ENCODE measurements around the gene DAAM2. TPM values are rescaled to one million over a fixed set of nuclear protein-coding genes. Genes with fewer than 3 reads are reported as not detected.

DAAM2 gene
- total RNA-seq, 4 donors from 2014 or later = 11.0 to 43.3 (median 26.4) TPM

DNA sequence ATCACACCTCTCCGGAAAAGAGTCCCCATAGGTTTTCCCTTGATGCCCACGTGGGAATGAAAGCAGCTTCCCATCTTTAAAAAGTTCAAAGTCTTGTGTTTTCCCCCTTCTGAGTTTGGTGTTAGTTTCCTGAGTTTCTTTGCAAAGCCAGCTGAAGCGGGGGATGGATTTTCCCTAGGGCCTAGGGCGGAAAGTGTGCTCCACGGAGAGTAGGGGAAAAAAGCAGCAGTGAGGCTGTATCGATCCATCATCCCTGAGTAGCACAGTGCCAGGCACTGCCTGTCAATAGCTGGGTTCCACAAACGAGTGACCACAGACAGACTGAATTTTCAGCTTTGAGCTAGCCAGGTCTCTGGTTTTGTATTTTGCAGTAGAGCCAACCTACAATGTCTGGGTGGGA lies 1.3 kb downstream of the DAAM2 start:
- no peak for TF ChIP-seq POLR2A (IDR thresholded peaks at IDR 0.05)
- TF ChIP-seq, protein P1, sequence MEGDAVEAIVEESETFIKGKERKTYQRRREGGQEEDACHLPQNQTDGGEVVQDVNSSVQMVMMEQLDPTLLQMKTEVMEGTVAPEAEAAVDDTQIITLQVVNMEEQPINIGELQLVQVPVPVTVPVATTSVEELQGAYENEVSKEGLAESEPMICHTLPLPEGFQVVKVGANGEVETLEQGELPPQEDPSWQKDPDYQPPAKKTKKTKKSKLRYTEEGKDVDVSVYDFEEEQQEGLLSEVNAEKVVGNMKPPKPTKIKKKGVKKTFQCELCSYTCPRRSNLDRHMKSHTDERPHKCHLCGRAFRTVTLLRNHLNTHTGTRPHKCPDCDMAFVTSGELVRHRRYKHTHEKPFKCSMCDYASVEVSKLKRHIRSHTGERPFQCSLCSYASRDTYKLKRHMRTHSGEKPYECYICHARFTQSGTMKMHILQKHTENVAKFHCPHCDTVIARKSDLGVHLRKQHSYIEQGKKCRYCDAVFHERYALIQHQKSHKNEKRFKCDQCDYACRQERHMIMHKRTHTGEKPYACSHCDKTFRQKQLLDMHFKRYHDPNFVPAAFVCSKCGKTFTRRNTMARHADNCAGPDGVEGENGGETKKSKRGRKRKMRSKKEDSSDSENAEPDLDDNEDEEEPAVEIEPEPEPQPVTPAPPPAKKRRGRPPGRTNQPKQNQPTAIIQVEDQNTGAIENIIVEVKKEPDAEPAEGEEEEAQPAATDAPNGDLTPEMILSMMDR (IDR thresholded peaks at IDR 0.05) = no peak
- no peak for DNase-seq
- H3K27me3 ChIP-seq = no peaks in the 10 kb centered on the region
- H3K36me3 ChIP-seq = no peaks in the 10 kb centered on the region
- H3K4me3 ChIP-seq = peak overlapping the region; percentile 59 to 71
- H3K4me1 ChIP-seq = no peaks in the 10 kb centered on the region
- intact Hi-C loops (cut with DNase I; ENCODE audit: low total_unique reads) = no loop called here
- H3K27ac ChIP-seq = peak overlapping the region; percentile 77 to 86
- H3K9me3 ChIP-seq = no peaks in the 10 kb centered on the region

DNA sequence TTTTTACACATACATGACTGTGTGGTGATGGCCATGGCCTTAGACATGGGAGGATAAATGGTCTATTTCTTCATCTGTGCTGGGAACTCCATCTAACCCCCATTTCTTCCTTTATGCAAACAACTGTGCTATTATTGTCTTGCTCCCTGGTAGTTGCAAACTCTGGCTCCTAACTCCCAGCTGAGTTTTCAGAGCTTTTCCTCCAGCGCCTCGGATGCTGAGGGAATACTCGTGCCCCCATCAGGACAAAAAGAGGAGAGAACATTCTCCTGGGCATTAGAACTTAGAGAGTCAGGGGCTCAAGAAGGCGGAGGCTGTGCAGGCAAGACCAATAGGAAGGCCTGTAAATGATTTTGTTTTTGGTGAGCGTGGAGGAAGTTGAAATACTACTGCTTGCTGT lies 2.1 kb downstream of the DAAM2 start:
- peak overlapping the region; percentile 77 to 86 for H3K27ac ChIP-seq
- TF ChIP-seq POLR2A (IDR thresholded peaks at IDR 0.05) = no peak
- TF ChIP-seq, protein P1 (IDR thresholded peaks at IDR 0.05) = no peak
- no peaks in the 10 kb centered on the region for H3K9me3 ChIP-seq
- intact Hi-C loops (cut with DNase I; ENCODE audit: low total_unique reads) = no loop called here
- H3K27me3 ChIP-seq = no peaks in the 10 kb centered on the region
- no peaks in the 10 kb centered on the region for H3K4me1 ChIP-seq
- no peaks in the 10 kb centered on the region for H3K36me3 ChIP-seq
- H3K4me3 ChIP-seq = peak overlapping the region in 1 of 2 donors; percentile 71
- no peak for DNase-seq

DNA sequence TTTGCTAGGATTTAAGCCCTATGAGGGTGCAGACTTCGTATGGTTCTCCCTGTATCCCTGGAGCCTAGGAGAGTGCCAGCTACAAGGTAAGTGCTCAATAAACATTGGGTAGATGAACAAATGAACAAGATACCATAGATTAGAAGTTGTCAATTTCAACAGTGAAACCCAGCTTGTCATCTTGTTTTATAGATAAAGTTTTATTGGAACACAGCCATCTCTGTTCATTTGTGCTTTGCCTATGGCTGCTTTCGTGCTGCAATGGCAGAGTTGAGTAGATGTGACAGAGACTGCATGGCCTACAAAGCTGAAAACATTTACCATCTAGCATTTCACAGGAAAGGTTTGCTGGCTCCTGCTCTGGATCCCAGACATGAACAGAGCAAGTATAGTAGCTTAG lies 5.6 kb downstream of the DAAM2 start:
- intact Hi-C loops (cut with DNase I; ENCODE audit: low total_unique reads) = no loop called here
- no peaks in the 10 kb centered on the region for H3K9me3 ChIP-seq
- no peak overlapping the region for H3K27ac ChIP-seq
- no peaks in the 10 kb centered on the region for H3K36me3 ChIP-seq
- TF ChIP-seq, protein P1 (IDR thresholded peaks at IDR 0.05) = no peak
- TF ChIP-seq POLR2A (IDR thresholded peaks at IDR 0.05) = no peak
- no peak overlapping the region for H3K4me3 ChIP-seq
- DNase-seq = no peak
- H3K27me3 ChIP-seq = no peaks in the 10 kb centered on the region
- no peaks in the 10 kb centered on the region for H3K4me1 ChIP-seq

DNA sequence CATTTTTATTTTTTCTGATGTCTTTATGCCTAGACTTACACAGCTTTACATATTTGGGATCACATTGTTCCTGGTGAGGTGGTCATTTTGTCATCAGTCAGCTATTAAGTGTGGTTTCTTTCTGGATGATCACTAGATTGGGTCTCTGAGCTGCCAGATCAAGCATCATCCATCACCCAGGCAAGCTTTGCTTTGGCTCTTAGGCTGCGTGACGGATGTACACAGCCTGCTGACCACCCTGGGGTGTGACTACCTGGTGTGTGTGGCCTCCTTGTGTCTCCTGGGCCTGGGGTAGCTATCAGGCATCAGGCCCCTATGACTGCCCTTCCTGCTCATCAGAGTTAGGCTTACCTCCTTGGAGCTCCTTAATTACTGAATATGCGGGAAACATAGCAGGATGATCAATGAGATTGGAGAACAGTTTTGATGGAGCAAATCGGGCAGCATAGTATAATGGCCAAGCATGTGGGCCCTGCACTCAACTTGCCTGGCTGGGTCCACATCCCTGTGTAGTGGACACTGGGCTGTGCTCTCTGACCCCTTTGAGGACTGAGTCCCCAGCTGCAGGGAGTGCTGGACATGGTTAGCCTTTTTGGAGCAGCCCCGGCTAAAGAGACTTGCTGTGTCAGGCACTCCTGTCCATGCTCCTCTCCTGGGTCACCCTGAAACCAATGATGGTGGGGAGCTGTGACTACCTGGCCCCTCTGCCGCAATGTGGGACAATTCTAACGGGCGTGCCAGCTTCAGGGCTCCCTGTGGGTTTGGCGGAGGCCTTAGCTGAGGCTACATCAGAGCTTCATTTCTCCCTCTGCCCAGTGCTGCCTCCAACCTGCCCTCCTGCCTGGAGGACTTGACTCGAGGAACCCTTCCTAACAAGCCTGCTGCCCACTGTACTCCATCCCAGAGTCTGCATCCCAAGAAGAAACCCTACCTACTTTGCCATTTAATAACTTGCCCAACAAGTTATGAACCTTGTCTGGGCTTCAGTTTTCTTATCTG lies 8.2 kb downstream of the DAAM2 start:
- intact Hi-C loops (cut with DNase I; ENCODE audit: low total_unique reads) = no loop called here
- no peaks in the 10 kb centered on the region for H3K36me3 ChIP-seq
- H3K9me3 ChIP-seq = no peaks in the 10 kb centered on the region
- no peak overlapping the region for H3K27ac ChIP-seq
- DNase-seq = no peak
- H3K27me3 ChIP-seq = no peaks in the 10 kb centered on the region
- no peaks in the 10 kb centered on the region for H3K4me1 ChIP-seq
- TF ChIP-seq, protein P1 (IDR thresholded peaks at IDR 0.05) = no peak
- TF ChIP-seq POLR2A (IDR thresholded peaks at IDR 0.05) = no peak
- no peak overlapping the region for H3K4me3 ChIP-seq
